Choroid plexus epithelial cell (primary cell): ENCODE data around the gene FBN2.
A peak's percentile ranks its signal among the peaks of the same experiment; 100 is the strongest.

Experiments used
- DNase-seq: peaks from one replicate; pipeline ENCODE4 v3.0.0-alpha.2; 2010; ENCODE audit warnings: low read depth
- H3K4me3 ChIP-seq: 2 replicates; pipeline ENCODE4 v1.5.1; 2011; ENCODE audit warnings: low read depth, mild to moderate bottlenecking, control low read depth, low read length, moderate library complexity
- TF ChIP-seq, protein P1 (sequence below): conservative IDR thresholded peaks from 2 replicates; pipeline ENCODE4 v1.5.1; 2011; ENCODE audit warnings: low read depth, mild to moderate bottlenecking, control low read depth, inconsistent platforms, low read length, moderate library complexity

Gene FBN2

DNA sequence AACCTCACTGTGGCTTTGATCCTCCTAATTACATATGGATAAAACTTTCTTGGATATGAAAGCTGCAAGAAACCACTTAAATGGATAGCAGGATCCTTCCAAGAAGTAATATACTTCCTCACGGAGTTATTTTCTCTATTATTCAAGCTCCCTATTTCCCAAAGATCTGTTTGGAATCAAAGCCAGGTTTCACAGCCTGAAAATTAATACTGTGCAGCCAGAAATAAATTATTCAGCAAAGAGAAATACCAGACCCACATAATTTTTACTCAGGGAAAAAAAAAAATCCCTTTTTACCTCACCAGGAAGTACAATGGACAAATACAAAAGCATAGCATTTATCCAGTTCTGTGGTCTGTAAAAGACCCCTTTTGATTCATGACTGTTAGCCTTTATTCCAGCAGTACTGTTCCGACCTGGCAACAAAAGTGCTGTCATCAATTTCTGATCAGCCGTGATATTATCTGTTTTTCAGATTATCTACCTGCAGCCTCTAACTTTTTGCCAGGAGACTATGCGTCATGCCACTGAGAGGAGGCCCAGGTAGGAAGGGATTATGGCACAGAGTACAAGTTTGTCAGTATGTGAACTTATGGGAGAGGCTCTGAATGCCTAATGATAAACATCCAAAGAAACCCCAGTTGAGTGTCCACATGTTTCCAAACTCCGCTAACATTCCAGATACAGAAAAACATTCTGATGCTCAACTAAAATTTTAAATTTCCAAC, 57.0 kb downstream of the FBN2 start:
- no peak for DNase-seq
- TF ChIP-seq, protein P1, sequence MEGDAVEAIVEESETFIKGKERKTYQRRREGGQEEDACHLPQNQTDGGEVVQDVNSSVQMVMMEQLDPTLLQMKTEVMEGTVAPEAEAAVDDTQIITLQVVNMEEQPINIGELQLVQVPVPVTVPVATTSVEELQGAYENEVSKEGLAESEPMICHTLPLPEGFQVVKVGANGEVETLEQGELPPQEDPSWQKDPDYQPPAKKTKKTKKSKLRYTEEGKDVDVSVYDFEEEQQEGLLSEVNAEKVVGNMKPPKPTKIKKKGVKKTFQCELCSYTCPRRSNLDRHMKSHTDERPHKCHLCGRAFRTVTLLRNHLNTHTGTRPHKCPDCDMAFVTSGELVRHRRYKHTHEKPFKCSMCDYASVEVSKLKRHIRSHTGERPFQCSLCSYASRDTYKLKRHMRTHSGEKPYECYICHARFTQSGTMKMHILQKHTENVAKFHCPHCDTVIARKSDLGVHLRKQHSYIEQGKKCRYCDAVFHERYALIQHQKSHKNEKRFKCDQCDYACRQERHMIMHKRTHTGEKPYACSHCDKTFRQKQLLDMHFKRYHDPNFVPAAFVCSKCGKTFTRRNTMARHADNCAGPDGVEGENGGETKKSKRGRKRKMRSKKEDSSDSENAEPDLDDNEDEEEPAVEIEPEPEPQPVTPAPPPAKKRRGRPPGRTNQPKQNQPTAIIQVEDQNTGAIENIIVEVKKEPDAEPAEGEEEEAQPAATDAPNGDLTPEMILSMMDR = no peak
- no peak overlapping the region for H3K4me3 ChIP-seq

DNA sequence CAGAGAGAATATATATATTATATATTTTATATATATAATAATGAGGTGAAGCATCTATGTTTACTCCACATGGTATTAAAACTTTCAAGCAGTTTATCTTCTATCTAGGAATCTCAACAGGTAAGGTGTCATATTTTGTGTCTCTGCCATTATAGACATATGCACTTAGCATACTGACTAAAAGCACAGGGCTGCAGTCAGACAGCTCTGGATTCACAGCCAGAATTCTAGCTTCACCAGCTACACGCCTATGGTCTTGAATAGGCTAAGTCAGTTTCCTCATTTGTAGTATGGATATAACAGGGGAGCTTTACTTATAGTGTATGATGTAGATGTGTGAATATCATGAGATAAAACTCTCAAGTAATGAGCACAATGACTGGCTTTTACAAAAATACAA, 57.9 kb downstream of the FBN2 start:
- H3K4me3 ChIP-seq = no peak overlapping the region
- no peak for DNase-seq
- TF ChIP-seq, protein P1 = no peak

DNA sequence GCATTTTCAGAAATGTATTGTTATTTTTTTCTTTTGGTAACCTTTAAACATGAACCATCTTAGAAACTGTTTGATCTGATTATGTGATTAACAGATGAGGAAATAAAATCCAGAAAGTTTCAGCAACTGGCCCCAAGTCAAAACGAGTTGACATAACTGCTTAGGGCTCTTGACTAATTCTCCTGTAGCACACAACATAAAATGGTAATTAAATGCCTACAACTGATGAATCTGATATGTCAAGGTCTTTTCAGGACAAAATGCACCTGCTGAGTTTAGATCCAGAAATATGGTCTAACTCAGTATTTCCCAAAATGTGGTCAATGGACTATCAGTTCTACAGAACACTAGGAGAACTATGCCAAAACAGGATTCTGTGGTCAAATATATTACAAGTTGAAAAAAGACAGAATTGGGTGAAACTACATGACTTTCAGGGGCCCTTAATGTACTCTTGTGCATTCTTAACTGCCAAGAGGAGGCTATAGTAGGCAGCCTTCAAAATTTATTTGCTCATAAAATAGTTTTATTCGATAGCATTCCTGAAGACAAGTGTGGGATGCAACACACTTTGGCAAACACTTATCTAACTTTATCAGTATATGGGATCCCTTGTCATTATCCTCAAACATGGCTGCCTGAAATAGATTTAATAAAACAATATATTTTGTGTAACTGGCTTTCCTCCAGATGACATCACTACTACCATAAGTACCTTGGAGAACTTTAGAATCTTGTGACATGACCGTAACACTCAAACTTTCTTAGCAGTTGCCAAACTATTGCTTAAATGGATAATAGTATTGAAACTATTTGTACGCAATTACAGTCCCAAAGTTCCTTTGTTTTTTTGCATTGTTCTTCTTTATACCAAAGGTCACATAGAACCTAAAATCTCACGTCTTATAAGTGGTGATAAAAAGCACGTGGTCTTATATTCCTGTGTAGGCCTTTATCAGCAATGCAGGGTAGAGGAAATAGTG, 59.4 kb downstream of the FBN2 start:
- no peak for DNase-seq
- TF ChIP-seq, protein P1 = no peak
- H3K4me3 ChIP-seq = no peak overlapping the region

DNA sequence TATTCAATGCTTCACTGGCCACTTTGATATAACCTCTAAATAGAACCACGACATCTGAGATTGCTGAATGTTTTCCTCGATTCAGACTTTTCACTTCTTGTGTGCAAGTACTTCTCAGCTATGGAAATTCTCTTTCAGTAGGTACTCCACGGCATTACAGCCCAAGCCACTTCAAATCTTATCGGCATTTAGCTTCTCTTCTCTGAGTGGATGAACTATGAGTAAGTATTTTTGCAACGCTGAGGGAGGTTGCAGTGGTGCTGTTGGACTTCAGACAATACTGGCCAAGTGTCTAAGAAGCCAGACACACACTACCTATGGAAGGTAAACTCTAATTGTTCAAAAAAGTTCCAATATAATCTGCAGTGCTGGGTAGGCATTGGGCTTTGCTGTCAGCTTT, 60.1 kb downstream of the FBN2 start:
- no peak for DNase-seq
- H3K4me3 ChIP-seq = no peak overlapping the region
- TF ChIP-seq, protein P1 = no peak

DNA sequence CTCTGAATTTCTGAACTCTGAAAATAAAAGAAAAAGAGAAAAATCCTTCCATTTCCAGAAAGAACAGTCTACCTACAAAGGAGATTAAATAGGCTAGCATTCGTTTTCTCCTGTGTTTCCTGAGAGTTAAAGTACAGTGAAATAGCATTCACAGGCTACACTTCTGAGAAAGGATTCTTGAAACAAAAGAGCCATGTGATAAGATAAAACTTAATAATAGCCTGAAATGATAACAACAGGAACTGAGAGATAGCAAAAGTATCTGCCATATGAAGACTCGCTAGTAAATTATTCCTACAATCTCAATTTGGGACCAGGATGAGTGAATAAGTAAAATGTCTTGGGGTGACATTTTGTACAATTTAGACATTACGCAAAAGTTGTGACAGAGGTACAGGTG, 62.4 kb downstream of the FBN2 start:
- no peak overlapping the region for H3K4me3 ChIP-seq
- TF ChIP-seq, protein P1 = no peak
- DNase-seq = no peak

DNA sequence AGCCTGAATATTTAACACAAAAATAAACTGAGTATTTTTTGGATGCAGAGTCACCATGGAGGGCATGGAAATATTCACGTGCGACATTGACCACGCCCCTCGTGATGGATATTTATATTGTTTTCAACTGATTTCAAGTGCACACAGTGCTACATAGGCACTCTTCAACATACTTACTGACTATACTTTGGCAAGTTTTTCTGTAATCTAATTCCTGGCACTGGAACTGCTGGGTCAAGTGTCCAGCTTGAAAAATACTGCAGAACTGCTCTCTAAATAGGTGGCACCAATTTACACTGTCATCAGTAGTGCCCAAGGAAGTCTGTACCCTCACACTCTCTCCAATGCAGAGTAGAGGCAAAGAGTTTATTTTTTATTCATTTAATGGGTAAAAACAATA, 65.1 kb downstream of the FBN2 start:
- TF ChIP-seq, protein P1 = no peak
- no peak overlapping the region for H3K4me3 ChIP-seq
- no peak for DNase-seq

DNA sequence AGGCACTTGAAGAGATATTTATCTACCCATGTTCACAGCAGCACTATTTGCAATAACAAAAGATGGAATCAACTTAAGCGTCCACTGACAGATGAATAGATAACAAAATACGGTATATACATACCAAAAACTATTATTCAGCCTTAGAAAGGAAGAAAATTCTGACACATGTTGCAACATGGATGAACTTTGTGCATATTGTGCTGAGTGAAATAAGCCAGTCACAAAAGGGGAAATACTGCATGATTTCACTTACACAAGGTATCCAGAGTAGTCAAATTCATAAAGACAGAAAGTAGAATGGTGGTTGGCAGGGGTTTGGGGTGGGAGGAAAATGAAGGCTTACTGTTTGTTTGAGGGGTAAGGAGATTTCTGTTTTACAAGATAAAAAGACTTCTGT, 66.0 kb downstream of the FBN2 start:
- no peak overlapping the region for H3K4me3 ChIP-seq
- TF ChIP-seq, protein P1 = no peak
- peak; percentile 65 for DNase-seq
